Measurements from ENCODE around the gene FER1L5.
A peak's percentile ranks its signal among the peaks of the same experiment; 100 is the strongest.

FER1L5 gene

DNA sequence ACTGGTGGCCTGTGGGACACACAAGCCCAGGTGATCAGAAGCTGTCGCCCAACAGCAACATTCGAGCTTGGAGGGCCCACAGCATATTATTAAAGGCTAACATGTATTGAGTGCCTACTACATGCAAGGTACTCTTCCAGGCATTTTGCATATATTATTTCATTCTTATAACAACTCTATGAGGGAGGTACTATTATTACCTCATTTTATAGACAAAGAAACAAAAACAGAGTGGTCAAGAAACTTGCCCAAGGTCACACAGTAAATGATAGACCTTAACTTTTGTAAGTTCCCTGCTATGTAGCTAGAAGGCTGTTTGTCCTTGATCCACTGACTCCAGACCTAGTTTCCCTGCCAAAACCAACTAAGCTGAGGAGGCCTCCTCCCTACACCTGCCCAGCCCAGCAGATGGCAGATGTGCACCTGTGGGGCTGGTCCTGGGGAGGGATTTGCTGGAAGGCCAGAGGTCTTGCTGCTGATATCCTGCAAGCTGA is 40.2 kb upstream of the FER1L5 start:
- no peak overlapping the region for H3K4me3 ChIP-seq (ENCODE audit: control insufficient read depth, low read depth, low read length)
- TF ChIP-seq, protein P1, sequence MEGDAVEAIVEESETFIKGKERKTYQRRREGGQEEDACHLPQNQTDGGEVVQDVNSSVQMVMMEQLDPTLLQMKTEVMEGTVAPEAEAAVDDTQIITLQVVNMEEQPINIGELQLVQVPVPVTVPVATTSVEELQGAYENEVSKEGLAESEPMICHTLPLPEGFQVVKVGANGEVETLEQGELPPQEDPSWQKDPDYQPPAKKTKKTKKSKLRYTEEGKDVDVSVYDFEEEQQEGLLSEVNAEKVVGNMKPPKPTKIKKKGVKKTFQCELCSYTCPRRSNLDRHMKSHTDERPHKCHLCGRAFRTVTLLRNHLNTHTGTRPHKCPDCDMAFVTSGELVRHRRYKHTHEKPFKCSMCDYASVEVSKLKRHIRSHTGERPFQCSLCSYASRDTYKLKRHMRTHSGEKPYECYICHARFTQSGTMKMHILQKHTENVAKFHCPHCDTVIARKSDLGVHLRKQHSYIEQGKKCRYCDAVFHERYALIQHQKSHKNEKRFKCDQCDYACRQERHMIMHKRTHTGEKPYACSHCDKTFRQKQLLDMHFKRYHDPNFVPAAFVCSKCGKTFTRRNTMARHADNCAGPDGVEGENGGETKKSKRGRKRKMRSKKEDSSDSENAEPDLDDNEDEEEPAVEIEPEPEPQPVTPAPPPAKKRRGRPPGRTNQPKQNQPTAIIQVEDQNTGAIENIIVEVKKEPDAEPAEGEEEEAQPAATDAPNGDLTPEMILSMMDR (IDR thresholded peaks at IDR 0.05; ENCODE audit: control insufficient read depth, insufficient read depth, low read depth, low read length, missing control alignments), result no peak
- no peak for DNase-seq (ENCODE audit: low read depth)

DNA sequence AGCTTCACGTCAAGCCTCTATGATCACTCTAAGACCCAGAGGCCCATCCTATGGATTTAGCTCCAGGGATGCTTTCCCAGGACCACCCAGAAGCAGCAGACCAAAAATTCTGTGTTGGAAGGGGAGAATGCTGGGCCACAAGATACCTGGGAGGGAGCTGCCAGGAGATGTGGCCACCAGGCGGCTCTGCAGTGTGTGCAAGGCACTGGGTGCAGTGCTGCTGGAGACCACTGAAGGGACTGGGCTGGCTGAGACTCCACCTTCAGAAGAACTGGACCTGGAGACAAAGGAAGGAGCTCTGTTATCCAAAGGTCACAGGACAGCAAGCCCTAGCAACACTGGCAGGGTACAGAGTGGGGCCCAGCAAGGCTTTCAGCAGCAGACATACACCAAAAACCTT is 38.5 kb upstream of the FER1L5 start:
- DNase-seq (ENCODE audit: low read depth), result no peak
- TF ChIP-seq, protein P1 (IDR thresholded peaks at IDR 0.05; ENCODE audit: control insufficient read depth, insufficient read depth, low read depth, low read length, missing control alignments), result peak; percentile 11
- H3K4me3 ChIP-seq (ENCODE audit: control insufficient read depth, low read depth, low read length), result no peak overlapping the region

DNA sequence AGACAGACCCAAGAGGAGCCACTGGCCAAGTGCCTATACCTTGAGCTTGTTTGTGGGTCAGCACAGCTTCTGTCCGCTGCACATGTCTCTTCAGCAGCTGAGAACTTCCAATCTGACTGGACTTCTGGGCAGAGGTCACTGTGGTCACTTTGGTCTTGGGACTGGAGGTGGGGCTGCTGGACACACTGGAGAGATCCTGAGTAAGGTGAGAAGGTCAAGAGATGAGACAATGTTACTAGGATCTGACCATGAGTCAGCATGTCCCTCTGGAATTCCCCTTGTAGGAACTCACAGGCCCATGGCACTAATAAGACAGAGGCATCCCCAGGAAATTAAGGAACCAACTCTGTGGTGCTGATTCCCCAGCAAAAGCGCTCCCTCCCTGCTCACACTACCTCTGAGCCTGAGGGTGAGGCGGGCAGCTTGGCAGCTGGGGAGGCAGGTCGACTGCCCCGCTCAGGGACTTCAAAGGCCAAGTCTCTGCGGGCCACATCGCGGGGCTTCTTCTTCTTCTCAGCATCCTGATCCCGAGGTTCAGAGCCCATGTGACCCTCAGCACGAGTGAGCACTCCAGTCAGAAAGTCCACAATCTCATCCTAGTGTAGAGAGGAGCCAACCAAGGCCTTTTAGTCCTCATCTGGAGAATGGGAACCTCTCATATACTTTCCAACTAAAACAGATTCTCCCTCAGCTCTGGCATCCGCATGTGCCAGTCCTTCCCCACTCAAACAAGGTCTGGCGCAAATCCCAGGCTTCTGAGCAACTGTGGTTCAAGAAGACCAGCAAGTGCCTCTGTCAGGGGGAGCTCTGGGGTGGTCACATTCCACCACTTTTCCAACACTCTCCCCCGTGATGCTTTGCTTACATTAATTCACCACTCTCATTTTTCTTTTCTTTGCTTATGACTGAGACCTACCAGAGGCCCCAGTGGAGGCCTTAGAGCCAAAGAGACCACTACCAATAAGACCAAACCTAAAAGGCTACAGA is 33.8 kb upstream of the FER1L5 start:
- H3K4me3 ChIP-seq (ENCODE audit: control insufficient read depth, low read depth, low read length), result no peak overlapping the region
- TF ChIP-seq, protein P1 (IDR thresholded peaks at IDR 0.05; ENCODE audit: control insufficient read depth, insufficient read depth, low read depth, low read length, missing control alignments), result no peak
- DNase-seq (ENCODE audit: low read depth), result no peak

DNA sequence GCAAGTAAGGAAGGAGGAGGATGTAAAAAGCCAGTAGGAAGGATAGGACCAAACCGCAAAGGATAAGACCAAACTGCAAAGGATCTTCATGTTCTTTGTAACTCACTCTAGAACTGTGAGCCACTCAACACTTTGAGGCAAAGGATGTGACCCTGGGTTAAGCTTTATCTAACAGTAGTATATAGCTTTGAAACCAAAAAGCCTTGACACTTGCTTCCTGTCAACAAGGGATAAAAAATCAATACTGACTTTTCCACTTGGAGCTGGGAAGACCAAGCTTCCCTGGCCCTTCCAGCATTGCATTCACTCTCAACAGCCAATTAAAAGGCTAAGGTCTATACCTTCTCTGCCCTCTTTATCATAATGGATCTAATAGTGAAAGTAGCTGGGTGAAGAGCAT is 26.4 kb upstream of the FER1L5 start:
- TF ChIP-seq, protein P1 (IDR thresholded peaks at IDR 0.05; ENCODE audit: control insufficient read depth, insufficient read depth, low read depth, low read length, missing control alignments), result no peak
- H3K4me3 ChIP-seq (ENCODE audit: control insufficient read depth, low read depth, low read length), result no peak overlapping the region
- no peak for DNase-seq (ENCODE audit: low read depth)

DNA sequence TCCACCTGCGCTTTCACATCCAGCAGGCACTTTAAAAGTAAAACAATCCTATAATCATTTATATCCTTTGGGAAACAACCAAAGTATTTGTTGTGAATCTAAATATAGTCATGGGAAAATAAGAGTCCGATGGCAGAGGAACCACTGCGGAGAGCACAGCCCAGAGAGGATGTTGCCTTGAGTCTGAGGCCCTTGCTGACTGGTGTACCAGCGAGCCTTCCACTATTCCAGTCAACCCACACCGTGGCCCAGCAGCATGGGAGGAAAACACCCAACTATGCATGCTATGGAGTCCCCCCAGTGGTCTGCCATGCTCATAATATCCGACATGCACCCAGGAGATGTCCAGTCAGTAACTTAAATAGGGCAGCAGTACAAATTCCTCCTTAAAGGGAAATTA is 26.0 kb upstream of the FER1L5 start:
- H3K4me3 ChIP-seq (ENCODE audit: control insufficient read depth, low read depth, low read length), result no peak overlapping the region
- no peak for DNase-seq (ENCODE audit: low read depth)
- TF ChIP-seq, protein P1 (IDR thresholded peaks at IDR 0.05; ENCODE audit: control insufficient read depth, insufficient read depth, low read depth, low read length, missing control alignments), result no peak

DNA sequence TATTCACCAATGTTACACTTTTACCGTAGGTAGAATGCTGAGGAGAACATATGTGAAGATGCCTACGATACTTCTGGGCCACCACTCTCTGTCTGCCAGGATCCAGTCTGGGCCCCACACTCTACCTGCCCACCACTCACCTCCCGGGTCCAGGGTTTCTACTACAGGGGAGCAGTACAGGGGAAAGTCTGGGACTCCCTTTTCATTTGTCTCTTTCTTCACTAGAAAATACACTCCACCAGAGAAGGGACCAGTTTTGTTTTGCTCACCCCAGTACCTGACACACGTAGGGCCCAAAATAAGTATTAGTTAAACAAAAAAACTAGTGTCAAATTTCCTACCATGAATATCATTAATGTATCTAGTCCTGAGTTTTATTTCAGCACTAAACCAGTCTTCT is 25.6 kb upstream of the FER1L5 start:
- H3K4me3 ChIP-seq (ENCODE audit: control insufficient read depth, low read depth, low read length), result no peak overlapping the region
- no peak for DNase-seq (ENCODE audit: low read depth)
- TF ChIP-seq, protein P1 (IDR thresholded peaks at IDR 0.05; ENCODE audit: control insufficient read depth, insufficient read depth, low read depth, low read length, missing control alignments), result no peak

Measured in AG09309 (cell line).